ENCODE results near the gene CDC14A.

Gene CDC14A

GRCh38 chr1:100380635-100381034 lies 28.3 kb downstream of the CDC14A start:
- Histone ChIP-seq H3K79me2 (ENCODE audit: control insufficient read depth, insufficient read depth, low read length, poor library complexity) (no peaks in the 10 kb centered on the region), H4K8ac (ENCODE audit: low read depth, low read length) (no peak overlapping the region), H3K4ac (ENCODE audit: low read depth, low read length) (no peak overlapping the region), H3K14ac (ENCODE audit: low read length) (no peak overlapping the region), H3K79me1 (ENCODE audit: low read length) (no peaks in the 10 kb centered on the region), H2AK5ac (ENCODE audit: low read length) (no peak overlapping the region), H3K23ac (ENCODE audit: low read length) (no peak overlapping the region), H3K4me3 (ENCODE audit: low read depth, low read length) (no peak overlapping the region), H2BK120ac (ENCODE audit: insufficient read depth, low read length, poor library complexity) (no peak overlapping the region), H3K4me1 (ENCODE audit: control insufficient read depth in 1 of 2, insufficient read depth in 2 of 2, low read length in 2 of 2) (no peaks in the 10 kb centered on the region), H4K12ac (ENCODE audit: low read depth, low read length) (no peak overlapping the region), H2BK5ac (ENCODE audit: low read depth, low read length, poor library complexity) (no peak overlapping the region), H4K91ac (ENCODE audit: low read depth, low read length) (no peak overlapping the region), H2BK12ac (ENCODE audit: low read length) (no peak overlapping the region), H3K4me2 (ENCODE audit: low read length) (no peak overlapping the region), H2AFZ (ENCODE audit: insufficient read depth, low read length, poor library complexity) (no peak overlapping the region), H3K9ac (ENCODE audit: low read length) (no peak overlapping the region), H3K27me3 (ENCODE audit: insufficient read depth, low read length) (no peaks in the 10 kb centered on the region), H3K27ac (ENCODE audit: low read depth, low read length) (no peak overlapping the region), H3K36me3 (ENCODE audit: control insufficient read depth in 1 of 2, insufficient read depth in 2 of 2, low read length in 2 of 2) (peaks cover 0 to 4% of the 10 kb centered on the region in 2 experiments), H3K9me3 (ENCODE audit: insufficient read depth, low read depth, low read length) (no peaks in the 10 kb centered on the region), H3K18ac (ENCODE audit: low read length) (no peak overlapping the region)
- no CpG with 5 or more reads among the region's 1 CpG for WGBS (ENCODE audit: extremely low coverage, insufficient coverage, insufficient read length)
- DNase-seq = no peak

- no peak overlapping the region for H4K8ac ChIP-seq (ENCODE audit: low read depth, low read length)
- no peaks in the 10 kb centered on the region for H3K4me1 ChIP-seq (ENCODE audit: control insufficient read depth in 1 of 2, insufficient read depth in 2 of 2, low read length in 2 of 2)
- H3K27ac ChIP-seq (ENCODE audit: low read depth, low read length) = no peak overlapping the region
- DNase-seq = no peak
- no peak overlapping the region for H3K18ac ChIP-seq (ENCODE audit: low read length)
- H3K4me2 ChIP-seq (ENCODE audit: low read length) = no peak overlapping the region
- WGBS (ENCODE audit: extremely low coverage, insufficient coverage, insufficient read length) = no CpG with 5 or more reads among the region's 1 CpG
- no peak overlapping the region for H3K4ac ChIP-seq (ENCODE audit: low read depth, low read length)
- peaks cover 0 to 4% of the 10 kb centered on the region in 2 experiments for H3K36me3 ChIP-seq (ENCODE audit: control insufficient read depth in 1 of 2, insufficient read depth in 2 of 2, low read length in 2 of 2)
- H3K79me1 ChIP-seq (ENCODE audit: low read length) = no peaks in the 10 kb centered on the region
- no peak overlapping the region for H2AFZ ChIP-seq (ENCODE audit: insufficient read depth, low read length, poor library complexity)
- no peak overlapping the region for H3K23ac ChIP-seq (ENCODE audit: low read length)
- H2AK5ac ChIP-seq (ENCODE audit: low read length) = no peak overlapping the region
- no peak overlapping the region for H4K12ac ChIP-seq (ENCODE audit: low read depth, low read length)
- no peaks in the 10 kb centered on the region for H3K27me3 ChIP-seq (ENCODE audit: insufficient read depth, low read length)
- no peak overlapping the region for H2BK120ac ChIP-seq (ENCODE audit: insufficient read depth, low read length, poor library complexity)
- no peaks in the 10 kb centered on the region for H3K9me3 ChIP-seq (ENCODE audit: insufficient read depth, low read depth, low read length)
- H3K14ac ChIP-seq (ENCODE audit: low read length) = no peak overlapping the region
- H3K9ac ChIP-seq (ENCODE audit: low read length) = no peak overlapping the region
- no peak overlapping the region for H2BK12ac ChIP-seq (ENCODE audit: low read length)
- no peak overlapping the region for H4K91ac ChIP-seq (ENCODE audit: low read depth, low read length)
- no peak overlapping the region for H2BK5ac ChIP-seq (ENCODE audit: low read depth, low read length, poor library complexity)
- no peaks in the 10 kb centered on the region for H3K79me2 ChIP-seq (ENCODE audit: control insufficient read depth, insufficient read depth, low read length, poor library complexity)
- H3K4me3 ChIP-seq (ENCODE audit: low read depth, low read length) = no peak overlapping the region
Measured at GRCh38 chr1:100382657-100383056, 30.4 kb downstream of the CDC14A start.

- no peak overlapping the region for H2BK12ac ChIP-seq (ENCODE audit: low read length)
- H3K14ac ChIP-seq (ENCODE audit: low read length) = no peak overlapping the region
- peaks cover 0 to 4% of the 10 kb centered on the region in 2 experiments for H3K36me3 ChIP-seq (ENCODE audit: control insufficient read depth in 1 of 2, insufficient read depth in 2 of 2, low read length in 2 of 2)
- H4K12ac ChIP-seq (ENCODE audit: low read depth, low read length) = no peak overlapping the region
- H3K4me3 ChIP-seq (ENCODE audit: low read depth, low read length) = no peak overlapping the region
- no peak overlapping the region for H2BK5ac ChIP-seq (ENCODE audit: low read depth, low read length, poor library complexity)
- H2BK120ac ChIP-seq (ENCODE audit: insufficient read depth, low read length, poor library complexity) = no peak overlapping the region
- H3K79me1 ChIP-seq (ENCODE audit: low read length) = no peaks in the 10 kb centered on the region
- no peak overlapping the region for H3K9ac ChIP-seq (ENCODE audit: low read length)
- no peaks in the 10 kb centered on the region for H3K79me2 ChIP-seq (ENCODE audit: control insufficient read depth, insufficient read depth, low read length, poor library complexity)
- no peak overlapping the region for H3K18ac ChIP-seq (ENCODE audit: low read length)
- no peak overlapping the region for H3K27ac ChIP-seq (ENCODE audit: low read depth, low read length)
- no peaks in the 10 kb centered on the region for H3K4me1 ChIP-seq (ENCODE audit: control insufficient read depth in 1 of 2, insufficient read depth in 2 of 2, low read length in 2 of 2)
- H4K91ac ChIP-seq (ENCODE audit: low read depth, low read length) = no peak overlapping the region
- H3K4ac ChIP-seq (ENCODE audit: low read depth, low read length) = no peak overlapping the region
- H3K23ac ChIP-seq (ENCODE audit: low read length) = no peak overlapping the region
- H3K9me3 ChIP-seq (ENCODE audit: insufficient read depth, low read depth, low read length) = no peaks in the 10 kb centered on the region
- DNase-seq = no peak
- no peak overlapping the region for H4K8ac ChIP-seq (ENCODE audit: low read depth, low read length)
- no peak overlapping the region for H2AFZ ChIP-seq (ENCODE audit: insufficient read depth, low read length, poor library complexity)
- no peak overlapping the region for H3K4me2 ChIP-seq (ENCODE audit: low read length)
- no peak overlapping the region for H2AK5ac ChIP-seq (ENCODE audit: low read length)
- no peaks in the 10 kb centered on the region for H3K27me3 ChIP-seq (ENCODE audit: insufficient read depth, low read length)
Measured at GRCh38 chr1:100383743-100384405, 31.6 kb downstream of the CDC14A start.

GRCh38 chr1:100387209-100387608 lies 34.9 kb downstream of the CDC14A start:
- H2AFZ ChIP-seq (ENCODE audit: insufficient read depth, low read length, poor library complexity) = no peak overlapping the region
- H3K79me1 ChIP-seq (ENCODE audit: low read length) = no peaks in the 10 kb centered on the region
- H3K23ac ChIP-seq (ENCODE audit: low read length) = no peak overlapping the region
- no peak overlapping the region for H3K4ac ChIP-seq (ENCODE audit: low read depth, low read length)
- peak in 1 of 2 donors; percentile 3 for DNase-seq
- H3K9ac ChIP-seq (ENCODE audit: low read length) = no peak overlapping the region
- H3K4me2 ChIP-seq (ENCODE audit: low read length) = no peak overlapping the region
- no peaks in the 10 kb centered on the region for H3K9me3 ChIP-seq (ENCODE audit: insufficient read depth, low read depth, low read length)
- no peaks in the 10 kb centered on the region for H3K27me3 ChIP-seq (ENCODE audit: insufficient read depth, low read length)
- no peak overlapping the region for H3K14ac ChIP-seq (ENCODE audit: low read length)
- H2BK12ac ChIP-seq (ENCODE audit: low read length) = no peak overlapping the region
- H3K4me1 ChIP-seq (ENCODE audit: control insufficient read depth in 1 of 2, insufficient read depth in 2 of 2, low read length in 2 of 2) = no peaks in the 10 kb centered on the region
- no peak overlapping the region for H2BK5ac ChIP-seq (ENCODE audit: low read depth, low read length, poor library complexity)
- no CpG with 5 or more reads among the region's 5 CpGs for WGBS (ENCODE audit: extremely low coverage, insufficient coverage, insufficient read length)
- H4K12ac ChIP-seq (ENCODE audit: low read depth, low read length) = no peak overlapping the region
- H3K27ac ChIP-seq (ENCODE audit: low read depth, low read length) = no peak overlapping the region
- H2AK5ac ChIP-seq (ENCODE audit: low read length) = no peak overlapping the region
- no peak overlapping the region for H4K91ac ChIP-seq (ENCODE audit: low read depth, low read length)
- no peak overlapping the region for H3K4me3 ChIP-seq (ENCODE audit: low read depth, low read length)
- no peak overlapping the region for H4K8ac ChIP-seq (ENCODE audit: low read depth, low read length)
- H2BK120ac ChIP-seq (ENCODE audit: insufficient read depth, low read length, poor library complexity) = no peak overlapping the region
- no peak overlapping the region for H3K18ac ChIP-seq (ENCODE audit: low read length)
- H3K79me2 ChIP-seq (ENCODE audit: control insufficient read depth, insufficient read depth, low read length, poor library complexity) = no peaks in the 10 kb centered on the region
- peaks cover 4 to 9% of the 10 kb centered on the region in 2 experiments for H3K36me3 ChIP-seq (ENCODE audit: control insufficient read depth in 1 of 2, insufficient read depth in 2 of 2, low read length in 2 of 2)
